Left hindlimb (tissue), 1 donor: Measurements from ENCODE around the gene RPS24.
A peak's percentile ranks its signal among the peaks of the same experiment; 100 is the strongest.
"Not testable (repeated sequence)": the region's sequence is repeated elsewhere in the genome, so short reads cannot be mapped to it uniquely, and the experiment has no call there.

Source experiments
- DNase-seq: peaks from one replicate; pipeline ENCODE4 v3.0.0-alpha.2; 2018

The RPS24 gene

DNA sequence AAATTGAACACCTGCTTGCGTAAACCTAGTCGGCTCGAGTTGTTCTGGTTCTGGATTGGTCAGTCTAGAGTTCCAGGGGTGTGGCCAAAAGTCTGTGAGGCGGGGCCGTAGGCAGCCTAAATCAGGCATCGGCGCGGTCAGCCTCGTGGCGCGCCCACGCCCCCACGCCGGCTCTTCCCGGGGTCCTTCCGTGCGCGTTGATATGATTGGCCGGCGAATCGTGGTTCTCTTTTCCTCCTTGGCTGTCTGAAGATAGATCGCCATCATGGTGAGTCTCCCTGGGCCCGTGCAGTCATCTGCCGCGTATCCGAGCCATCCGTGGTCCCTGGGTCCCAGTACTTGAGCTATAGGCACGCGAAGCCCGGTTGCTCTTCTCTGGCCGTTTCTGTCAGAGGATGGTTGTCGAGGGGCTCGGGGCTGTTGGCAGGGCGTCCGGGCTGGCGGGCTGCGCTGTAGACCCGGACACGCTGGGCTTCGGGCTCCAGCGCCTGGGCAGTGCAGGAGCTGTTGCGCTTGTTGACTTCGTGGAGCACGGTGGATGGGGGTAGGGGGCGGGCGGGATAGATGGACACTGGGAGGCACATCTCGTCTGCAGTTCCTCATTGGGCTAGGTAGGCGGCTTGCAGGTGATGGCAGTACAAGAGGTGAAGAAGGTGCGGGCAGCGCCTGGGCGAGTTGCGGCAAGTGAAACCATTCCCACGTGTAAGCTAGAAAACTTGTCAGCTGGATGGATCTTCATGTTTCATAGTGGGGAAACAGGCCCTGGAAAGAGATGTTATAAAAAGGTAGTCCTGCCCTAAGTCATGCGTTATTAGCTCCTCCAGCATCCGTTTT, at the start of gene RPS24:
Gene RPS24, plus strand, starts transcription at position 227 of the 834 bp plus-strand sequence. Its CDS starts 39 bp downstream, at position 266.
- DNase-seq = peak; percentile 97

DNA sequence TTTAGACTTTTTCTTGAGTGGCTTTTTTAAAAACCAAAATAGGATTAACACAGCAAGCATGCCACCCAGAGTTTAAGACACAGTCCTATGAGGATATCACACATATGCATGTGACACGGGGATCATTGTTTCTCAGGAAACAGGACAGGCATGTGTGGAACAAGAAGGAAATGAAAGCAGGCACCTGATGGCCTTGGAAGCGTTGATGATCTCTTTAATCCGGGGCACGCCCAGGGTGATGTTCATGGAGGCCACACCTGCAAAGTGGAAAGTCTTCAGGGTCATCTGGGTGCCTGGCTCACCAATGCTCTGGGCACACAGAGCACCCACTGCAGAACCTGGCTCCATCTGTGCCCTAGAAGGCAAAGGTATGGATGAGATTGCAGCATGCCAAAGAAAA, 48.7 kb upstream of the RPS24 start:
- DNase-seq = no peak

DNA sequence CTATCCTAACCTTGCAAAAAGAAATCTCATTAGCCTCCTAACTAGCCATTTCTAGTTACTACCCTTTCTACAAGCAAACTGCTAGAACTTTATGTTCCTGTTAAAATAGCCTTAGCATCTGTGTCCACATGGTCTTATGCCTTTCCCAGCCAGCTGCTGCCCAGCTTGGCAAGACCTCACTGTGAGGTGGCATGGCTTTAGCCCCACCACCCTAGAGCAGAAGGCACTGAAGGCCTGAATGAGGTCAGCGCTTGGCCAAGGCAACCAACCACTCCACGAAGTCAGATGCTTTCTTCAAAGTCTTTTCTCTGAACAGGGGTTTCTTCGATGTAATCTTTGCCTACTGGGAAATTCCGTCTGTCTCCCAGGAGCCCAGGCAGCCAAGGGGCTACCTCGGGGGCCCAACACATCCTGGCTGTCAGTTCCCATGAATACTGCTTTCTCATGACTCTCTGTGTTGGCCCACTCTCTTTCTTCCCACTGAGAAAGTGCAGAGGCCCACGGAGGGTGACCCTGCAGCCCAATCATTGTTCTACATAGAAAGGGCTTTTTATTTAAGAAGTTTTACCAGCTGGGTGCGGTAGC, 45.9 kb upstream of the RPS24 start:
- DNase-seq = no peak

DNA sequence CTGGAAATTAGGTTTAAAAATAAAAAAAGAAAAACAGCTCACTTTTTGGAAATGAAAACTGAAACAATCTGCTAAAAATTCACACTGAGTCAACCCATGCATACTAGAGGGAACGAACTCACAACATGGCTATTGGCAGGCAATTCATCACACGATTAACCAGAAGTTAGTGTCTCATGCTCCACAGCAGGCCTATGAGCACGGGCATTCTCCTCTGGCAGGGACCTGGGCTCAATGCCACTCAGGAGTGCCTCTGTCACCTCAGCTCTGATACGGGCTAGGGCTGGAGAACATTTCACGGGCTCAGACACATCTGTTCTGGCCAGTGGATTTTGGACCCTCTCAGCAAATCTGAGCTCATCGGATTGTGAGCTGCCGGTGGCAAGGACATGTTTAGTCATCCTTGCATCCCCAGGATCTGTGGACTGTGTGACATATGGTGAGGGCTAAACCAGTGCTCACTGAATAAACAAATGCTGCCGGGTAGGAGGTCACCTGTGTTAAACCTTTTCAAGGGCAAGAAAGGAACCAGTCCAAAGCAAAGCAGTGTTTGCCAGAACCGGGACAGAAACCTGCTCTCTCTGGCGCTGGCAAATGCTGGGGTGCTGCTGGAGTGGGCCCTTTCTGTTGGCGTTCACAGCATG, 44.5 kb upstream of the RPS24 start:
- DNase-seq = no peak

DNA sequence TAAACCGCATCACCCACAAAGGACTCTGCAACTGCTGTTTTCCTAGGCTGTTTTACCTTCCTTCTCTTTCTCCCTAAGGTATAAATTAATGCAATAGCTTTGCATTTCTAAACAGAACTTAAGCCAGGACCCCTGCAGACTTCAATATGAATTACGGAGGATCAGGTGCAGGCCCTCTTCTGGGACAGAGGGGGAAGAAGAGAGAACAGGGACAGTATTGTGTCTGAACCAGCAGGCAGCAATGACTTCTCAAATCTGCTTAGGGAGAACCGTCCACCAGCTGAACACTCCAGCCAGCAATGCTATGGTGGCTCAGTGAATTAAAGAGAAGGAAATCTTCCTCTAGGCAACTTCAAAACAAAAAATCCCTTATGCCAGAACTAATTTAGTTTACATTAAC, 40.0 kb upstream of the RPS24 start:
- DNase-seq = no peak

DNA sequence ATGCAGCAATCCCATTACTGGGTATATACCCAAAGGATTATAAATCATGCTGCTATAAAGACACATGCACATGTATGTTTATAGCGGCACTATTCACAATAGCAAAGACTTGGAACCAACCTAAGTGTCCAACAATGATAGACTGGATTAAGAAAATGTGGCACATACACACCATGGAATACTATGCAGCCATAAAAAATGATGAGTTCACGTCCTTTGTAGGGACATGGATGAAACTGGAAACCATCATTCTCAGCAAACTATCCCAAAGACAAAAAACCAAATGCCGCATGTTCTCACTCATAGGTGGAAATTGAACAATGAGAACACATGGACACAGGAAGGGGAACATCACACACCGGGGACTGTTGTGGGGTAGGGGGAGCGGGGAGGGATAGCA, 34.9 kb upstream of the RPS24 start:
- not testable (repeated sequence) for DNase-seq

DNA sequence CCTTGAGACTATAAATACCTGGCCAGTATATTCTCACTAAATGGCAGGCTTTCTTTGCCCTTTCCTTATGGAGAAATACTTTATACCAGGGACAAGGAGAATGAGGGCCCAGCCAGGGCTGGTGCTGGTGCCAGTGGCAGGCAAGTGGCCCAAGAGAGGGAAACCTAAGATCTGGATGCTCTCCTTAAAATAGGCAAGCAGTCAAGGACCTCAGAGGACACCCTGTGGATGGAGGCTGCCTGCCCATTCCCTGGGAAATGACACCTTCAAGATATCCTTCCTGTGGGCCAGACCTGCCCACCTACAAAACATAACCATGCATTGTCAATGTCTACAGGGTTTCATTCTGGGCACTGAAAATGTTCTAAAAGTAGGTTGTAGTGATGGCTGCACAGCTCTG, 33.5 kb upstream of the RPS24 start:
- no peak for DNase-seq

DNA sequence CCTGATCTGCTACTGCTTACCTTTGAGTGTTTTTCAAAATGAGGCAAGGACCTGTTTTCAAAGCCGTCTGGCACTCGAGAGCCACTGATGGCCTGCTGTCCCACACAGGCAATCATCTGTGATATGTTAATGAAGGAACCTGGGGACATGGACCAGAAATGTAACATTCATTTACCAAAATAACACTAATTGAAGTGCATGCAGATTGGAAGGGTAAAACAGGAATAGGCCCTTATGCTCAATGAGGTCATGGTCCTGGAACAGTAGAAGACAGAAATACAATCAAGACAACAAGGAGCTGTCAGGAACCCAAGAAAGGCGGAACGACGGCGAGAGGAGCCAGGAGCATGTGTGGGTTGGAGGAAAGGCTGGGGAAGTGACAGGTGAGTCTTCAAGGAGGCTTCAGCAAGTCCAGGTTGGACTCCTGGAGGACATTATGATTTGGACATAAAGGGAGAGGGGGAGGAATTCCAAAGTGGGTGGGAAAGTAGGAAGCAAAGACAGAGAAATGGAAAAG, 32.6 kb upstream of the RPS24 start:
- DNase-seq = no peak

DNA sequence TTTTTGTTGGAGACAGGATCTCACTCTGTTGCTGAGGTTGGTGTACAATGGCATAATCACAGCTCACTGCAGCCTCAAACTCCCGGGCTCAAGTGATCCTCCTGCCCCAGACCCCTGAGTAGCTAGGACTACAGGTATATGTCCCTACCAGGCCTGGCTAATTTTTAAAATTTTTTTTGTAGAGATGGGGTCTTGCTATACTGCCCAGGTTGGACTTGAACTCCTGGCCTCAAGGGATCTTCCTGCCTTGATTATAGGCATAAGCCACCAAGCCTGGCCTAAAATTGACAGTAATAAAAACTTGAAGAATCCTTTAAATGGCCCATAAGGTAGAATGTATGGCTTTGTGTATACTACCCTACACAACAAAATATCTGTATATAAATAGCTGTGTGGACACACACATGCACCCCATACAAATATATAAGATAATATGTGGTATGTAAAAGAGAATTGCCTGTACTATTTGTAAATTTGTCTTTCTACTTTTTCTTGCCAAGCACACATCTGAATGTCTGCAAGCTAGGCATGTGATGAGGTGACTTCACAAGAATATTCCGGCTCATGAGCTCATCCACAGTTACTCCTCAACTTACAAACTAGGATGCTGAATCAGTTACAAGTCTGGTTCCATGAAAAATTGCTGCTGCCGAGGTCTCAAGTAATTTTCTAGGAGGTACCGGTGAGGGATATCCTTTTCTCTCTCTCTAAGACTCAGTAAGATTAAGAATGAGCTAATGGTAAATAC, 30.9 kb upstream of the RPS24 start:
- DNase-seq = no peak

DNA sequence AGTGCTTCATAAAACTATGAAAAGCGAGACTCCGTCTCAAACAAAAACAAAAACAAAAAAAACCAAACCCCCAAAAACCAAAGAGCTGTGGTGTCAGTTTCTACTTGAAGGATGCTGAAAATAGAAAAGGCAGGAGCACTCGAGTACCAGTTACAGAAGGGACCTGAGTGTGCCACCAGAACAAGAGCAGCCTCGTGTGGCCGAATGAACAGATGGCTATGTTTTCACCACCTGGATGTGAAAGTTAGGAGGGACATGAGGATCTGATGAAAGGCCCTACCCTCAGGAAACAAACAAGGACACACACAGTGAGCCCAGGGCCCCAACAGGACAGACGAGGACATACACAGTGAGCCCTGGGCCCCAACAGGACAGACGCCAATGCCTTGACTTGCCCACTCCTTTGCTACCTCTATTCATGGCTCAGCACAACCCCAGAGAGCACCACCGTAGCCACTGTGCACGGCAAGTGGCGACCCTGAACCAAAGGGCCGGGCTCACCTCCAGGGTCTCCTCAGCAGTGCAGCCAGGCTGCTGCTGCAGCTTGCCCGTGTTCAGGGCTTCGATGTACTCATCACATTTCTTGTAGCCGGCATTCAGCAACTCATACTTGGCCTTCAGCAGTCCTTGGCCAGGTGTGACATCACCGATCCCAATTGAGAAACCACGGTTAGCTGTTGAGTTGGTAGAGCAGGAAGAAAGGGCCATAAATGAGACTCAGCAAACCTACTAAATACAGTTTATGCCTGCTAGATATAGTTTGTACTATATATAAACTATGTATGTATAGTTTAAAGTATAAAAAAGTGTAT, 29.2 kb upstream of the RPS24 start:
- DNase-seq = no peak

DNA sequence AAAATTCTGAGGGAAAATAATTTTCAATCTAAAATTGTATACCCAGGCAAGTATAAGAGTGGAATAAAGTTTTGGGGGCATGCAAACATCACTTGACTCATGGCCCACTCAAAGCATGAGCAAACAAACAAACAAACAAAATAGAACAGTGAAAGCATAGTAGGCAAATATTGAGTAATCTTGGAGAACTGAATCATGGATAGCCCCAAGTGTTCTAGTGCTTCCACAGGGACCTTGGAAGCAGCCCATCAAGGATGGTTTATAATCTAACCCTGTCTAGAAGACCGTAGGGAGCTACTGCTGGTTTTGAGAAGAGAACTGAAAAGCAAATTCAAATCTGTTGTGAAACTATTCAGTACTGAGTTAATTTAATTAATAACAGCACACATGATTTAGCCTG, 26.5 kb upstream of the RPS24 start:
- DNase-seq = no peak

DNA sequence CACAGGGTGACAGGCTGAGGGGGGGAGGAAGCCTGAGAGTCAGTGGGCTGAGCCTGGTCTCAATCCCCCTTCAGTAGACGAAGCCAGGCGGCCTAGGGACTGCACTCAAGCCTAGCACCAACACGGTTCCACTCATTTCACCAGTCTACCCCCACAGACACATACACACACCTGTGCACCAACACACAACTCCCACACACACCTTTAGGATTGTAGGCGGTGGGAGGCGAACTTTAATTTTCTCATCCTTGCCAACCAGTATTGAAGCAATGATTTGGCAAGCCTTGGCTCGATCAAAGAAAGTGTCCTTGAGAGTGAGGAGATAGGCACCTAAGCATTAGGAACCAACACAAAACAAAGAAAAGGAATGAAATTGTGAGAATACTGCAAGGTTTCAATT, 24.0 kb upstream of the RPS24 start:
- no peak for DNase-seq

DNA sequence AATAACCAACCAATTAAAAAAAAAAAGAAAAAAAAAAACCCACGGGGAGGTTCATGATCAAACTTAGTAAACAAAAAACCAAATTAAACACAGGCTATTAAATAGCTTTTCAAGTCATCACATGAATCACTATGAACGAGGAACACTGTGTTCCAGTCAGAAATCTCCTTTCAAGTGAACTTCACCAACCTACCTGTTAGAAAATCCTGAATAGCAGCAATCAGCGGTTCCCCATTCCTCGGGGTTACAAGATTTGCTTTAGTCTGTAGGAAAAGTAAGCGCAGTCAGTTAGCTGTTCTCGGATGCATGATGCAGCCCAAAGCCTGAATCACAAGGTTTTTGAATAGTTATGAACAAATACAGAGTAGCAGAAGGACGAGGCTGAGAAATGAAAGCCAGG, 23.4 kb upstream of the RPS24 start:
- no peak for DNase-seq

DNA sequence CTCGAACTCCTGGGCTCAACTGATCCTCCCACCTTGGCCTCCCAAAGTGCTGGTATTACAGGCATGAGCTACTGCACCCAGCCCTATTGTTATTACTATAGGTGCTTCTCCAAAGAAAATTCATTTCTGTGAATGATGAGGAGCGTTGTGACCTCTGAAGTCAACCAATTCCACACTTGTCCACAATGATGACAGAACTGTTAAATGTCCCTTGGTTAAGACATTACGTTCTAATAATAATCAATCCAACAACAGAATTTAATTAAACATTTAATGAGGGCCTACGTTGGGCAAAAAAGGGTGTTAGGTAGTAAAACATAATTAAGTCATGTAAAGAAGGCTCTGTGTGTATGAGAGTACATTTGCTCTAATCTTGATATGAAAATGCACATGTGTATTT, 22.6 kb upstream of the RPS24 start:
- no peak for DNase-seq

DNA sequence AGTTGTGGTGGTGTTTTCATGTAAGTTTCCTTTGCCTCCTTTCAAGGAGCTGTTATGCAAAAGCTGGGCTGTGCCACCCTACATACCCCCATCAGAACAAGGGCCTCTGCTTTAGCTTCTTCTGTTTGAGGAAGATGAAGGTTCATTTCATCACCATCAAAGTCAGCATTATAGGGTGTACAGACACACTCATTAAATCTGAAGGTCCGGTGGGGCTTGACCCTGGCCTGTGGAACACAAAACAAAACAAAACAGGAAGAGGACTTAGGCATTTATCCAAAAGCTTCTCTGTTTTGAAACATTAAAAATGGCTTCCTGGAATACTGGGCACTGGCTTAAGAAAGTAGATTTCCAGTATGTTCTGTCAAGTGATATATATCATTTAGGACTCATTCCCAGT, 20.1 kb upstream of the RPS24 start:
- DNase-seq = no peak

DNA sequence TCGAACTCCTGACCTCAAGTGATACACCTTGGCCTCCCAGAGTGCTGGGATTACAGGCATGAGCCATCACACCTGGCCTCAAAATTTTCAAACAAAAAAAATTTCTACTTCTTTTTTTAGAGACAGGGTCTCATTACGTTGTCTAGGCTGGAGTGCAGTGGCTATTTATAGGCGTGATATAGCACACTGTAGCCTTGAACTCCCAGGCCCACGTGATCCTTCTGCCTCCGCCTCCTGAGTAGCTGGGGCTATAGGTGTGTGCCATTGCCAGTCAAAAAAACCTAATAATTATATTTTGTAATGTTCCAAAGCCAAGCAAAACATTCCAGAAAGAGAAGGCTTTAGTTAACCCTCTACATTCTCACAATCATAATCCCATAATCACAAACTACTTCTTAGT, 18.1 kb upstream of the RPS24 start:
- DNase-seq = no peak

DNA sequence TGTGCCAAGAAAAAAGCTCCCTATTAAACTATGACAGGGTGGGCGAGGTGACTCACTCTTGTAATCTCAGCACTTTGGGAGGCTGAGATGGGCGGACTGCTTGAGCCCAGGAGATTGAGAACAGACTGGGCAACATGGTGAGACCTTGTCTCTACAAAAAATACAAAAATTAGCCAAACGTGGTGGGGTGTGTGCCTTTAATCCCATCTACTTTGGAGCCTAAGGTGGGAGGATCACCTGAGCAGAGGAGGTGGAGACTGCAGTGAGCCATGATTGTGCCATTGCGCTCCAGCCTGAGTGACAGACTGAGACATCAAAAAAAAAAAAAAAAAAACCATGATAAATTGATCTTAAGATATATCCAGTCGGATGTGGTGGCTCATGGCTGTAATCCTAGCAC, 15.8 kb upstream of the RPS24 start:
- no peak for DNase-seq

DNA sequence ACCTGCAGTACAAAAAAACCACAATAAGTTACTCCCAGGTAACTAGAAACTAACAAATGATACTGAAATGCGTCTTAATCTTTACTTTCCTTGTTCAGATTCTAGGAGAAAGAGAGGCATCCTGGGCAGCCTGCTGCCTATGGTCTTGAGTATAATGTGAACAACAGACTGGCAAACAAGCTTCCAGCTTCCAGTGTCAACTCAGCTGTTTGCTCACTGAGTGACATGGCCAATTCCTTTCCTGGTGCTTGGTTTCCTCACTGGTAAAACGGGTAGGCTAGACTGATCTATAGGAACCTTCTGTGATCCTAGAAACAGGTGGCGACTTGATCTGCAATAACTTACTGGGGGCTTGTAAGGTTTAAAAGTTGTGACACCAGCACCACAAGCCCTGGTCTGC, 14.4 kb upstream of the RPS24 start:
- DNase-seq = no peak

DNA sequence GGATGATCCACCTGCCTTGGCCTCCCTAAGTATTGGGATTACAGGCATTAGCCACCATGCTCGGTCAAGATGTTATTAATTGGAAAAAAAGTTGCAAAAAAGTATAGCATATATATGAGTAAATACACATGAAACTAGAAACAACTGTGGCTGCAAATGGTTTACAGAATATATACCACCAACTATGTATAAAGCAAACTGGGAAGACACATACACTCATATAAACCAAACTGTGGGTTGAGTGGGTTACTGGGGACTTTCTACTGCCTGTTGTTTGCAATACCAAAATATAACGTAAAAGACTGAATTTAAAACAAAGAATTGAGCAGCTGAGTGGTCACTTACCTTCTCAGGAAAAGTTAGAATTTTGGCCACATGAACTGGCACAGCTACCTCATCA, 12.5 kb upstream of the RPS24 start:
- DNase-seq = no peak

DNA sequence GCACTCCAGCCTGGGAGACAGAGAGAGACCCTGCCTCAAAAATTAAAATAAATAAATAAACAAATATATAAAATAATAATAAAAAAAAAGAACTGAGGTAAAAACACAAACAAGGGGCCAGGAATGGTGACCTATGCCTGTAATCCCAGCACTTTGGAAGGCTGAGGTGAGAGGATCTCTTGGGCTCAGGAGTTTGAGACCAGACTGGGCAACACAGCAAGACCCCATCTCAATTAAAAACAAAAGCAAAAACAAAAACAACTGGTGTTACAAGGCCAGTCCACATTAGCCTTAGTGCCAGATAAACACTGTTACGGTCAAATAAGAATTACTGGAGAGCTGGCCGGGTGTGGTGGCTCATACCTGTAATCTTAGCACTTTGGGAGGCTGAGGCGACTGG, 9.9 kb upstream of the RPS24 start:
- no peak for DNase-seq

DNA sequence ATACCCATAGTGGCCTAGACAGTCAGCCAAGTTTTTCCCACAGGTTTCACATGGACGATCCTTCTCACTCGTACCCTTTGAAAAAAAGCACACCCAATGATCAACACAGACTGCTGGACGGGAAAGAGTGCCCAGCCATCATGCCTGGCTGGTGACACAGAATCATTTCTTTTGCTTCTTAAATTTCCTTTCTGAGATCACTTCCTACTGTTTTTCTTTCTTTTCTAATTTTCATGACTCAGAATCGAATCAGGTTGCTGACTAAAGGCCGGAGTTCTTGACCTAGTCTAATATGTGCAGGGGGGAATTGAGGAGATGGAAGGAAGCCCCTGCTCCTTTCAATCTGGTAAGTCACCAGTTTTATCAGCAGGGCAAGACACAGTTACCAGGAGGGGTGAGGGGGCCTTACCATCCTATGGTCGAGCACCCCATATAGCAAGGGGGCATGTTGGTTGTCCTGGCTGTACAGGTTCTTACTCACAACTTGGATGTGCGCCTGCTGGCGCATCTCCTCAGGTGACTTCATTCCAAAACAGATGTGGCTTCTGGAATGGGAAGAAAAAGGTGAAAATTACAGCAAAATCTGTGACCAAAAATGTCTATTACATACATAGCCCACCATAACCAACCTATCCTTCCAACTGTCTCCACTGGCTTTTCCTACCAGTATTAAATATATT, 7.8 kb upstream of the RPS24 start:
- no peak for DNase-seq
